Activated CD8-positive, alpha-beta memory T cell treated with anti-CD3 and anti-CD28 coated beads for 48 hours (primary cell): ENCODE measurements around the gene SP5.
"Not testable (repeated sequence)": the region's sequence is repeated elsewhere in the genome, so short reads cannot be mapped to it uniquely, and the experiment has no call there.

Experiments used
- DNase-seq, 3 experiments: peaks; one replicate each; pipeline ENCODE4 v3.0.0-alpha.2; 2020; ENCODE audit warnings: low read depth in 2 of 3, low spot score in 2 of 3

SP5 gene

GRCh38 chr2:170711196-170711773, 3.9 kb upstream of the SP5 start:
- no peak for DNase-seq

- DNase-seq, result no peak
These were observed 3.1 kb upstream of the SP5 start for GRCh38 chr2:170711774-170712652.

DNA sequence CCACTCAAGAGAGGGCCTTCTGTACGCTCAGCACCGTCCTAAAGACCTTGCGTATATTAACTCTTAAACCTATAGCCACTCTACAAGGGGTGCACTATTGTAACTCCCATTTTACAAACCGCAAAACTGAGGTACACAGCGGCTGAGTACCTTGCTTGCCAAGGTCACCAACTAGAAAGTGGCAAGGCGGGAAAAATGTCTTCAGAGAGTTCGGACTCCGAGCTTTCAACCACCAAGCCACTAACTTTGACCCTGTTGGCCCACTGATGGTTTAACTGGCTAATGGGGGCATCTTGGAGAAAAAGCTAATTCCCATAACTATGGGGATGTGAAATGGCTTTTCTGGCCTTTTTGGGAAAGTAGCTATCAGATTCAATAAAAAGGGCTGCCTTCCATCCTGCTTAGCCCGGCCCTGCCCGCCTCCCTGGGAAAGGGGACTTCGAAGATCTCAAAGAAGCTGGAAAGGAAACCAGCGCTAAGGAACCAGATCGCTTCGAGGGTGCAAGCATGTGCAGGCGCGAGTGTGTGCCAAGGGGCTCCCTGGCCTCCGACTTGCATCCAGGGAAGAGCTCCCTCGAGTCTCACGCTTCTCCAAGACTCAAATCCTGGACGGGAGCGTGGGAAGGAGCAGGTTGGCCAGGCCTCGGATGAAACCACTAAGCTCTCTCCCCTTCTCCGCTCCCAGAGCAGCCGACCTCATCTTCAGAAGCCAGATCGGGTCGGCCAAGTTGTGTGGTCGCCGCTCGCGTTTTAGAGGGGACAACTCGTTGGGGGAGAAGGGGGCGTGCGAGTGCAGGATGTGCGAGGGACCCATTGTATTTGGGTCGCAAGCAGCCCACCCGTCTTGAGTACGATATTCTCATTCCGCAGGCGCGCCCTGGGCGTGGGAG, 2.2 kb upstream of the SP5 start:
- no peak for DNase-seq

DNA sequence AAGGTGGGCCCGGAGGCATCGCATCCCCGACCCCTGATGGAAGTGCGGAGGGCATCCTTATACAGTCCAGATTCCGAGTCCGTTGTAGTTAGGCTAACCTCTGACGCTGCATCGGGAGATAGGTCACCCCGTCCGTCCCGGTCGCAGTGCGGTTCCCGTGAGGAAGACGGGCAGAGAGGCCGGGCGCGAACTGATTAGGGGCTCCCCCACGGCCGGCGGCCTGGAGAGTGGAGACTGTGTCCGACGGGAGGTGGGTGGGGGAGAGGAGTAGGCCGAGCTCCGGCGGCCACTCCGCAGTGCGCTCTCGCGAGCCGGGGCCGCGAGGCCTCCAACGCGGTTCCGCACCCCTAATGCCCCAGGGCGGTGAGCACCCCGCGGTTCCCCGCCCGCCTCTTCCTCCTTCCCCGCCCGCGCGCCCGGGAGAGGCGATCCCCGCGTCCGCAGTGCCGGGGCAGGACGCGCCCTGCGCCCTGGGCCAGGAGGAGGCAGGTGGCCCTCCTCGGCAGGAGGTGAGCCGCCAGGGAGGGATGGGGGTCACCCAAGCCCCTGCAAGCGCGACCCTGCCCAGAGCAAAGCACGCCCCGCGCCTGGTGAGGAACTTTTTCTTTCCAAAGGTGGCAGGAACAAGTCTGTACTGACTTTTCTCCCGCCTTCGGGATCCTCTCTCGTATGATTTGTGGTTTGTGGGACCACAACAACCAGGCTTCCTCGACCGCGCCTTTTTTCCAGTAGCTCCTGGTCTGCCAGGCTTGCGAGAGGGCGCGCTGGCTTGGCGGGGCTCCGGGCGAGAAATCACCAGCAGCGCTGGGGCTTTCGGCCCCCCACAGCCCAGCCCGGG, 1.4 kb upstream of the SP5 start:
- DNase-seq, result no peak

DNA sequence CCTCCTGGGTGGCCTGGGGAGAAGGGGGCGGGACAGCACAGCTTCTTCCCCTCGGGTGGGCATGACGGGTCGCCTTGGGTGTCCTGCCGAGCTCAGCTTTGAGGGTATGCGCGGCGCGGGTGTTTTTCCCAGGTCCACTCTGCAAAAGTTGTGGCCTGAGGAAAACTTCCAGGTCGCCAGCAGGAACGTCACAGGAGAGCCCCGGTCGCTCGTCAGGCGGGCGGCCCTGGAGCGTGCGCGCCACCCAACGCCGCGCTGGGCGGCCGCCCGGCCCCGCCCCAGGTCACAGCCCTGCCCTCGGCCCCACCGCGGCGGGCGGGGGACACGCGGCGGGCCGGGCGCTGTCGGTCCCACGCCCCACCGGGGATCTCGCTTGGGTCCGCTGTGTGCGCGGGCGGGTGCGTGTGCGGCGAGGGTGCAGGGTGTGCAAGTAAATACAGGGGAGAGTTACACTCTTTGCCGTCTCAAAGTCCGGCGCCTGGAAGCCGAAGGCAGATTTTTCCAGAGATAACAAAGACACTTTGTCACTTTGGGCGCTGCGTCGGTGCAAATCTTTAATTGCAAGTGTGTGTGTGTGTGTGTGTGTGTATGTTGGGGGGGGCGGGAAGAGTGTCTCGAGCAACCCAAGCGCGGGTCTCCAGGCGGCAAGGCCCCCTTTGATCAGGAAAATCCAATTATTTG, 616 bp upstream of the SP5 start:
- no peak for DNase-seq

DNA sequence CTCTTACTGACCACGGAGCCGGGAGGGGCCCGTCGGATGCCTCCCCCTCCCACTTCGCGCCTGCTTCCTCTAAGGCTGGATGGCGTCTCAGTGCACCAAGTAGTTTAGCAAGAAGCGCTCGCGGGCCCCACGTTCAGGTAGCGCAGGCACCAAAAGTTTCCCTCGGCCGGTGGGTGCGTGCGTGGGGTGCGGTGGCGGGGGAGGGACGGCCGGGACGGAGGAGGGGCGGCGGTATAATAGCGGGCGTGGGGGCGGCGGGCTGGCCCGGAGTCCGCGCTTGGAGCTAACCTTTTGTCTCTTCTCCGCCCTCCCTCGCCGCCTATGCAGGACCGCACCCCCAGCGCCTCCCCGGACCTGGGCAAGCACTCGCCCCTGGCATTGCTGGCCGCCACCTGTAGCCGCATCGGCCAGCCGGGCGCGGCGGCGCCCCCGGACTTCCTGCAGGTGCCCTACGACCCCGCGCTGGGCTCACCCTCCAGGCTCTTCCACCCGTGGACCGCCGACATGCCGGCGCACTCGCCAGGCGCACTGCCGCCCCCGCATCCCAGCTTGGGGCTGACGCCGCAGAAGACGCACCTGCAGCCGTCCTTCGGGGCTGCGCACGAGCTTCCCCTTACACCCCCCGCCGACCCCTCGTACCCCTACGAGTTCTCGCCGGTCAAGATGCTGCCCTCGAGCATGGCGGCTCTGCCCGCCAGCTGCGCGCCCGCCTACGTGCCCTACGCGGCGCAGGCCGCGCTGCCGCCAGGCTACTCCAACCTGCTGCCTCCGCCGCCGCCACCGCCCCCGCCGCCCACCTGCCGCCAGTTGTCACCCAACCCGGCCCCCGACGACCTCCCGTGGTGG, 1.0 kb downstream of the SP5 start:
- DNase-seq, result no peak

GRCh38 chr2:170716851-170717598, 1.9 kb downstream of the SP5 start:
- no peak for DNase-seq

DNA sequence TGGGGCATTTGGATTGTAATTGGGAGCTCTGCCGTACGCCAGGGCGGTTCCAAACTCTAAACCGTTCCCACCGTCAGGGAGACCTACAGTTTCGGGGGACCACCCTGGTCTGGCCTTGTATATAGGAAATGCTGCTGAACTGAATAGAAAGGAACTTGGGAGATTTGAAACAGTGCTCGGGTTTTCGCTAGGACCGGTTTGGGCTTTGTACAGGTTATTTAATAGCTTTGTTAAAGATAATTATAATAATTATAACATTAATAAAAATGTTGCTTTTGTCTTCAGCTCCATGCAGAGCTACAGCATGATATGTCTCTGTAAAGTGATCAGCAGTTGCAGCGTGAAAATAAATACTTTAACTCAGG, 2.4 kb downstream of the SP5 start:
- DNase-seq, result no peak

GRCh38 chr2:170717991-170718589, 3.0 kb downstream of the SP5 start:
- DNase-seq, result no peak

DNA sequence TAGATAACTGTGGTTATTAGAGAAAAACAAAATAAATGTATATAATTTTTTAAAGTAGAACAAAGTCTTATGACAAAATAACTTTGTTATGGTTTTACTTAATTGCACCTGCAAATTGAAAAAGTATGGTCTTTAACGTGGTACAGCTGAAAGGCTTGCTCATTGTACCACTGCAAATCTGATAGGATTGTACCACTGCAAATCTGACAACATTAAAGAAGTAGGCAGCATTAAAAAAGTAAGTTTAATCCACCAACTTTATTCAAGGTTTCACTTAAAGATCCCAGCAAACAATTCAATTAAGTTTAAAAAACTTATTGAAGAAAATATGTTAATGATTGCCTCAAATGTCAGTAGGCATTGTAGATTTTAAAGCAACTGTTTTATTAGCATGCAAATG, 4.7 kb downstream of the SP5 start:
- DNase-seq, result no peak

DNA sequence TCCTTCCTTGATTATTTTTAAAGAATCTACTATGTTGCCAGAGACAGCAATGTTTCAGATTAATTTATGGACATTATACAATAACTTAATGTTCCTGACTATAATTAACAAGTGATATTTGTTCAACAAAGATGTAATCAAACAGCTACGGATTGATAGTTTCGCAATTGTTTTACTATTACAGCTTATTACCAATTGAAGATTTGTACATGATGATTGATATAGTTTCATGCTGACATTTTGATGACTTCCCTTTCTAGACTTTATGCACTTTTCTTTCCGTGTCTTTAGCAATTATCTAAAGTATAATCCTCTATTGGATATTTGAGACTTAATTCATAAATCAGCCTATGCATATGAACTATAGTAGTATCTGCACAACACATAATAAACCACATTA, 6.5 kb downstream of the SP5 start:
- no peak for DNase-seq

- no peak for DNase-seq
These were observed 7.2 kb downstream of the SP5 start for GRCh38 chr2:170722301-170722700.

DNA sequence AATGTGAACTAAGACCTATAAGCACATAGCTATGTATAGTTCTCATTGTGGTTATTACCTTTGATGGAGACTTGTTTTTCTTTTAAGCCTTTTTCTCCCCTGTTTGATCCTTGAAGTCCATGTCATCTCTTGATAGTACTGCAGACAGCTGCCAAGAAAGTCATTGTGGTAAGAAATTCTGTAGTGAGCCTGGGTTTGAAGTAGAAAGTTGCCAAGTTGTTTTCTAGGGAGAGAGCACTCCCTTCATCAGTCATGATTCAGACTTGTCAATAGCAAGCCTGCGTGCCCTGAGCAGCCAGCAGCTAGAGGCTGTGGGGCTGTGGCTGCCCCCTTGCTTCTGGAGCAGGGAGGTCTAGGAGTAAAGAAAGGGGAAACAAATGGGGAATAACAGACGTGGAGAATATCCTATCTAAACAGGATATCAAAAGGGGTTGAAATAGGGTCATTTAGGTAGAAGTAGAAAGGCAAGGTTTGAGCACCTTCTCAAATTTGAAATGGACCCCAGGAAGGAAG, 8.4 kb downstream of the SP5 start:
- DNase-seq, result no peak

DNA sequence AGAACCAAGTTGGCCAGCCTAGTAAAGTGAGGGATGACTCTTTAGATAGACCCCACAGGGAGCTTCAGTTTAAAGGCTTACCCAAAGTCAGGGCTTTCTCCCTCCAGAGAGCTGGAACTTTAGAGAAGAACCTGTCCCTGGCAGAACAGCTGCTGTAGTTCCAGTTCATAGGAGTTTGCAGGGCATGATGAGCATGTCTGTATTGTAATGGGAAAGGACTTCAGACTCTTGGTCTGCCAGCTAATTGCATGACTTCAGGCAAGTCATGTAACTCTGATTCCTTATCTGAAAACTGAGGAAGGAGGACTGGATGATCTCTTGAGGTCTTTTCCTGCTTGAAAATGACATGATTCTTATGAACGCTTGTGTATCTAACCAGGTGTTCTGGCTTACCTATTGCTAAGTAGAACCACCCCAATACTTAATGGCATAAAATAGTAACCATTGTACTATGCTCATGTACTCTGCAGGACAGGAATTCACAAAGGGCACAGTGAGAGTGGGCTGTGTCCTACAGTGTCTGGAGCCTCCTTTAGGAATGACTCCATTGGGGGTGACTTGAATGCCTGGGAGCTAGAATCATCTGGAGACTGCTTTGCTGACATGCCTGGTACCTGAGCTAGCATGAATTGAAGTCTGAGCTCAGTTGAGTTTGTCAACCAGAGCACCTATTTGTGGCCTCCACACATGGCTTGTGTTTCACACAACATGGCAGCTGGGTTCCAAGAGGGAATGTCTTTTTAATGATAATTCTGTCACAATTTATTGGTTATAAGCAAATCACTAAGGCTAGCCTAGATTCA, 18.9 kb downstream of the SP5 start:
- DNase-seq, result no peak

- not testable (repeated sequence) for DNase-seq
These were observed 19.5 kb downstream of the SP5 start for GRCh38 chr2:170734601-170735000.

GRCh38 chr2:170736628-170737027, 21.5 kb downstream of the SP5 start:
- DNase-seq, result no peak

GRCh38 chr2:170737406-170737805, 22.3 kb downstream of the SP5 start:
- no peak for DNase-seq
